A673 (cell line): Measurements from ENCODE around the gene CD19. TPM values are rescaled to one million over a fixed set of nuclear protein-coding genes. Genes with fewer than 3 reads are reported as not detected.

Source experiments
- BruUV-seq: library from RNA; stranded (reverse); fragments of 400-500 nt; replicated peaks from 2 replicates; lab custom pipeline; 2021; lab: Mats Ljungman, UMichigan
- CTCF ChIA-PET: fragments of 300-600 bp; sonication (Branson Sonifier 250); formaldehyde crosslinking; loops from one replicate; lab custom pipeline; 2022; ENCODE audit warnings: antibody characterized with exemption; lab: Charles Lee
- POLR2A ChIA-PET: fragments of 300-600 bp; sonication (Branson Sonifier 250); formaldehyde crosslinking; loops from one replicate; lab custom pipeline; 2022; ENCODE audit warnings: antibody characterized with exemption; ENCODE audit not compliant: low non-redundant PET; lab: Charles Lee
- DNase-seq: peaks from one replicate; pipeline ENCODE4 v3.0.0-alpha.2; 2015; ENCODE audit warnings: low spot score
- H3K27ac ChIP-seq: fragments of 200-600 bp; sonication (generic); 2 replicates; pipeline ENCODE4 v1.5.1; 2016; ENCODE audit warnings: mixed run types, low read depth, mild to moderate bottlenecking, mixed read lengths, antibody characterized with exemption, low read length; ENCODE audit not compliant: poor library complexity, severe bottlenecking
- H3K27me3 ChIP-seq: fragments of 200-600 bp; sonication (generic); replicated peaks from 2 replicates; pipeline ENCODE4 v1.6.1; 2017; ENCODE audit warnings: mixed run types, low read depth, mild to moderate bottlenecking, mixed read lengths, antibody characterized with exemption, low read length; ENCODE audit not compliant: insufficient read depth, poor library complexity
- H3K36me3 ChIP-seq: fragments of 200-600 bp; sonication (generic); 2 replicates; pipeline ENCODE4 v1.6.1; 2016; ENCODE audit warnings: mixed run types, mild to moderate bottlenecking, mixed read lengths, antibody characterized with exemption, low read length; ENCODE audit not compliant: insufficient read depth, poor library complexity, severe bottlenecking
- H3K4me1 ChIP-seq: fragments of 200-600 bp; sonication (generic); 2 replicates; pipeline ENCODE4 v1.6.1; 2017; ENCODE audit warnings: mixed run types, mild to moderate bottlenecking, mixed read lengths, antibody characterized with exemption, low read length; ENCODE audit not compliant: insufficient read depth, poor library complexity, severe bottlenecking
- H3K4me3 ChIP-seq: fragments of 200-600 bp; sonication (generic); 2 replicates; pipeline ENCODE4 v1.5.1; 2016; ENCODE audit warnings: low read depth, mixed run types, mild to moderate bottlenecking, mixed read lengths, low read length; ENCODE audit not compliant: poor library complexity, severe bottlenecking
- H3K9me3 ChIP-seq: fragments of 200-600 bp; sonication (generic); 2 replicates; pipeline ENCODE4 v1.6.1; 2016; ENCODE audit warnings: mixed run types, low read depth, mild to moderate bottlenecking, mixed read lengths, antibody characterized with exemption, low read length; ENCODE audit not compliant: poor library complexity, severe bottlenecking
- EZH2 ChIP-seq: fragments of 200-600 bp; sonication (generic); IDR thresholded peaks from 2 replicates; pipeline ENCODE4 v1.6.1; 2017; ENCODE audit warnings: borderline replicate concordance, low read depth, mild to moderate bottlenecking, mixed read lengths, antibody characterized with exemption, low read length; ENCODE audit not compliant: poor library complexity, severe bottlenecking
- intact Hi-C: fragments of 100-400 bp; cut with micrococcal nuclease; formaldehyde crosslinking; loops from one replicate; pipeline ENCODE4 v1.10.0; 2022; ENCODE audit not compliant: unreplicated experiment
- total RNA-seq: library from RNA; stranded (reverse); gene quantifications from 2 replicates; pipeline ENCODE4 v1.2.3, GENCODE V29; 2021
- TF ChIP-seq, protein P1 (sequence below): fragments of 300-800, 200-600 bp; sonication (generic); conservative IDR thresholded peaks from 2 replicates; pipeline ENCODE4 v1.5.1; 2017; ENCODE audit warnings: low read depth, mild to moderate bottlenecking, antibody characterized with exemption, low read length, moderate library complexity, mixed read lengths

The CD19 gene
- total RNA-seq, 1 experiment from 2014 or later = not detected

DNA sequence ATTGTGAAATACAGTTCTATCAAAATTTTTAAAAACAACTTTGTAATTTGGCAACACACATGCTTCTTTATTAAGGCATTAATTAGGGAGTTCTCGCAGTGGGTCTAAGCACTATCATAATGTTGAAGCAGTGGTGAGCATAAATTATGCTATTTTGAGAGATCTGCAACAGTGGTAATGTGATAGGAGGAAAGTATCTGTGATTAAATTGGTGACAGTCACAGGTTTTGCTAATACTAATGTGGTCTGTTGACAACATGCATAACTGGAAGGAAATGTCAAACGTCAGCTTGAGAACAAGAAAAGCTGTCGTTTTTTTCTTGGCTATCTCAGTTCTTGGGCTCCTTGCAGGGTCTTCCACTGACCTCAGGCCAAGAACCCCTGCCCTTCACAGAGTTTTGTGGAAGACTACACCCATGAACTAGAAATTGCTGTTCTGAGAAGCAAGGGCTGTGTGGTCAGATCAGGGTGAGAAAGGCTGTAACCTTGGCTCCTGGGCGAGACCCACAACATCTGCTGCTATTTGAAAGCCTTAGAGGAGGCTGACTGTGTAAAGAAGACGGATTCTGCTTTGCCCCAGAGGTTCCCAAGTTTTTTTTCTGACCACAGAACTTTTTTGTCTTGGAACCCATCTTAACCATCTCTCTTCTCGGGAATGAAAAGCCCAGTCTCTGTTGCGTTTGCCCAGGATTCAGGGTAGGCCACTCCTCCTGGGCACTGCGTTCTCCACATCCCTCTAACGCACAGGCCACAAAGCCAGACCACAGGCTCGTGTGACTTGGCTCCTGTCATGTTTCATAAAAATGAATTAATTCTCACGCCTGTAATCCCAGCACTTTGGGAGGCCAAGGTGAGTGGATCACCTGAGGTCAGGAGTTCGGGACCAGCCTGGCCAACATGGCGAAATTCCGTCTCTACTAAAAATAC lies 39.5 kb upstream of the CD19 start:
- intact Hi-C loops = no loop called here
- DNase-seq = no peak
- no peak overlapping the region for H3K27ac ChIP-seq
- H3K9me3 ChIP-seq = no peaks in the 10 kb centered on the region
- no peak overlapping the region for H3K4me3 ChIP-seq
- BruUV-seq = no TSS peak
- H3K36me3 ChIP-seq = no peaks in the 10 kb centered on the region
- ChIA-PET CTCF (no interaction called here), POLR2A (no interaction called here)
- no peaks in the 10 kb centered on the region for H3K4me1 ChIP-seq
- H3K27me3 ChIP-seq = no peaks in the 10 kb centered on the region
- no peak for TF ChIP-seq EZH2
- TF ChIP-seq, protein P1, sequence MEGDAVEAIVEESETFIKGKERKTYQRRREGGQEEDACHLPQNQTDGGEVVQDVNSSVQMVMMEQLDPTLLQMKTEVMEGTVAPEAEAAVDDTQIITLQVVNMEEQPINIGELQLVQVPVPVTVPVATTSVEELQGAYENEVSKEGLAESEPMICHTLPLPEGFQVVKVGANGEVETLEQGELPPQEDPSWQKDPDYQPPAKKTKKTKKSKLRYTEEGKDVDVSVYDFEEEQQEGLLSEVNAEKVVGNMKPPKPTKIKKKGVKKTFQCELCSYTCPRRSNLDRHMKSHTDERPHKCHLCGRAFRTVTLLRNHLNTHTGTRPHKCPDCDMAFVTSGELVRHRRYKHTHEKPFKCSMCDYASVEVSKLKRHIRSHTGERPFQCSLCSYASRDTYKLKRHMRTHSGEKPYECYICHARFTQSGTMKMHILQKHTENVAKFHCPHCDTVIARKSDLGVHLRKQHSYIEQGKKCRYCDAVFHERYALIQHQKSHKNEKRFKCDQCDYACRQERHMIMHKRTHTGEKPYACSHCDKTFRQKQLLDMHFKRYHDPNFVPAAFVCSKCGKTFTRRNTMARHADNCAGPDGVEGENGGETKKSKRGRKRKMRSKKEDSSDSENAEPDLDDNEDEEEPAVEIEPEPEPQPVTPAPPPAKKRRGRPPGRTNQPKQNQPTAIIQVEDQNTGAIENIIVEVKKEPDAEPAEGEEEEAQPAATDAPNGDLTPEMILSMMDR = no peak

DNA sequence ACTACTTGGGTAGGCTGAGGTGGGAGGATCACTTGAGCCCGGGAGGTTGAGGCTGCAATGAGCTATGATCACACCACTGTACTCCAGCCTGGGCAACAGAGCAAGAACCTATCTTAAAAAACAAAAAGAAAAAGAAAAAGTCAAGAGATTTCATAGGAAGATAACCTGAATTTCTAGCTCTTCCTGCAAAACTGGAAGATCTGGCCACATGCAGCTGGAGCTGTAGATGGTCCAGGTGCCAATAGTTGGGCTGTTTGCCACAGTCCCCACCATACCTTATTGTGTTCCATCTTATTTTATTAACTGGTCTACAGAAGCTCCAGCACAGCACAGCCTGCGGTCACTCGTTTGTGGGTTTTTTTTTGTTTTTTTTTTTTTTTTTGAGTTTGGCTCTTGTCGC lies 38.5 kb upstream of the CD19 start:
- no peaks in the 10 kb centered on the region for H3K36me3 ChIP-seq
- TF ChIP-seq, protein P1 = no peak
- H3K27me3 ChIP-seq = no peaks in the 10 kb centered on the region
- intact Hi-C loops = no loop called here
- H3K9me3 ChIP-seq = no peaks in the 10 kb centered on the region
- POLR2A ChIA-PET = no interaction called here
- no peak overlapping the region for H3K27ac ChIP-seq
- BruUV-seq = no TSS peak
- CTCF ChIA-PET = interaction anchor here (0.6 kb wide), 1 partner anchor 74 kb away, joined by 3 read pairs; no protein-coding TSS in a partner anchor
- no peak overlapping the region for H3K4me3 ChIP-seq
- no peak for DNase-seq
- no peaks in the 10 kb centered on the region for H3K4me1 ChIP-seq

DNA sequence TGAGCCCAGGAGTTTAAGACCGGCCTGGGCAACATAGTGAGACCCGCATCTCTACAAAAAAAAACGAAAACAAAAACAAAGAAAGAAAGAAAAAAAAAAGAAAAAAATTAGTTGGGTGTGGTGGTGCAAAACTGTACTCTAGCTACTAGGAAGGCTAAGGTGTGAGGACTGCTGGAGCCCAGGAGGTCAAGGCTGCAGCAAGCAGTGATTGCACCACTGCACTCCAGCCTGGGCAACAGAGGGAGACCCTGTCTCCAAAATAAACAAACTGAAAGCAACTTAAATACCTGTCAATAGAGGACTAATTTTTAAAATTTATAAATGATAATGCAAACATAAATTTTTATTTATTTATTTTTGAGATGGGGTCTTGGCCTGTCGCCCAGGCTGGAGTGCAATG lies 36.2 kb upstream of the CD19 start:
- no peak for DNase-seq
- CTCF ChIA-PET = no interaction called here
- Histone ChIP-seq H3K9me3 (no peaks in the 10 kb centered on the region), H3K36me3 (no peaks in the 10 kb centered on the region), H3K4me3 (no peak overlapping the region), H3K4me1 (no peaks in the 10 kb centered on the region), H3K27me3 (no peaks in the 10 kb centered on the region), H3K27ac (no peak overlapping the region)
- POLR2A ChIA-PET = no interaction called here
- no TSS peak for BruUV-seq
- intact Hi-C loops = no loop called here
- TF ChIP-seq EZH2 = no peak
- TF ChIP-seq, protein P1 = no peak
